K562 (cell line): ENCODE measurements around the gene SEMA6C. TPM values are rescaled to one million over a fixed set of nuclear protein-coding genes. Genes with fewer than 3 reads are reported as not detected.

Experiments used
- ATF1 ChIP-seq, 2 experiments: fragments of 450-650 bp in 1 of 2; IDR thresholded peaks; 2 replicates each; pipeline ENCODE4 v1.6.1; 2016; ENCODE audit warnings: missing compliant biosample characterization in 1 of 2, missing genetic modification characterization in 1 of 2
- ATF2 ChIP-seq: sonication (generic); formaldehyde crosslinking; IDR thresholded peaks from 2 replicates; pipeline ENCODE4 v1.8.1; 2022; ENCODE audit warnings: missing genetic modification reagents
- FIP1L1 ChIP-seq: fragments of 200-400 bp; formaldehyde crosslinking; IDR thresholded peaks from 2 replicates; pipeline ENCODE4 v1.6.1; 2018; ENCODE audit warnings: mild to moderate bottlenecking, low read depth, low read length; ENCODE audit not compliant: poor library complexity, severe bottlenecking
- FOSL1 ChIP-seq: fragments of 200-800 bp; sonication (Bioruptor generic); conservative IDR thresholded peaks from 2 replicates; pipeline ENCODE4 v1.6.1; 2016; ENCODE audit warnings: missing genetic modification characterization, missing compliant biosample characterization
- HDAC2 ChIP-seq: fragments of 450-650 bp; IDR thresholded peaks from 2 replicates; pipeline ENCODE4 v1.6.1; 2016; ENCODE audit warnings: mild to moderate bottlenecking
- HNRNPLL ChIP-seq: fragments of 200-400 bp; formaldehyde crosslinking; IDR thresholded peaks from 2 replicates; pipeline ENCODE4 v1.6.1; 2017; ENCODE audit warnings: low read length, low read depth, mild to moderate bottlenecking; ENCODE audit not compliant: poor library complexity, severe bottlenecking
- KDM2B ChIP-seq: fragments of 250-450 bp; sonication (Bioruptor Pico); IDR thresholded peaks from 2 replicates; pipeline ENCODE4 v1.8.0; 2021; ENCODE audit warnings: mild to moderate bottlenecking, moderate library complexity
- KDM5B ChIP-seq: fragments of 200-600 bp; sonication (generic); IDR thresholded peaks from 2 replicates; pipeline ENCODE4 v1.6.1; 2012; ENCODE audit warnings: low read depth, mild to moderate bottlenecking, moderate library complexity, low read length, control low read depth, inconsistent platforms; ENCODE audit not compliant: insufficient replicate concordance
- LCOR ChIP-seq: sonication (generic); formaldehyde crosslinking; IDR thresholded peaks from 2 replicates; pipeline ENCODE4 v1.8.0; 2022; ENCODE audit warnings: mild to moderate bottlenecking, missing genetic modification reagents
- MEF2D ChIP-seq: conservative IDR thresholded peaks from 2 replicates; pipeline ENCODE4 v1.6.1; 2016; ENCODE audit warnings: low read depth, missing genetic modification characterization, missing compliant biosample characterization
- PHF20 ChIP-seq: fragments of 450-650 bp; IDR thresholded peaks from 2 replicates; pipeline ENCODE4 v1.6.1; 2018; ENCODE audit not compliant: partially characterized antibody
- PKNOX1 ChIP-seq: fragments of 450-650 bp; IDR thresholded peaks from 2 replicates; pipeline ENCODE4 v1.6.1; 2016
- RB1 ChIP-seq: fragments of 450-650 bp; IDR thresholded peaks from 2 replicates; pipeline ENCODE4 v1.6.1; 2017; ENCODE audit warnings: low read depth, mild to moderate bottlenecking
- RBFOX2 ChIP-seq: fragments of 200-400 bp; formaldehyde crosslinking; IDR thresholded peaks from 2 replicates; pipeline ENCODE4 v1.6.1; 2017; ENCODE audit warnings: low read depth, mild to moderate bottlenecking, low read length, moderate library complexity
- SAP30 ChIP-seq: fragments of 200-600 bp; sonication (generic); IDR thresholded peaks from 2 replicates; pipeline ENCODE4 v1.6.1; 2012; ENCODE audit warnings: borderline replicate concordance, low read depth, mild to moderate bottlenecking, moderate library complexity, low read length, control low read depth, inconsistent platforms; ENCODE audit not compliant: insufficient read depth, poor library complexity, severe bottlenecking
- SOX6 ChIP-seq: fragments of 450-650 bp; IDR thresholded peaks from 2 replicates; pipeline ENCODE4 v1.6.1; 2014; ENCODE audit warnings: mild to moderate bottlenecking
- SUPT5H ChIP-seq: fragments of 450-650 bp; IDR thresholded peaks from 2 replicates; pipeline ENCODE4 v1.6.1; 2016
- TARDBP ChIP-seq: fragments of 450-650 bp; IDR thresholded peaks from 2 replicates; pipeline ENCODE4 v1.6.1; 2016
- YY1 ChIP-seq, 3 experiments: IDR thresholded peaks; 2 replicates each; pipeline ENCODE4 v1.6.1; 2011; ENCODE audit warnings: low read length in 2 of 3, mild to moderate bottlenecking in 2 of 3, moderate library complexity in 2 of 3, borderline replicate concordance in 1 of 3, control low read depth in 1 of 3, low read depth in 1 of 3; ENCODE audit not compliant: insufficient read depth in 3 of 3, insufficient replicate concordance in 2 of 3, control insufficient read depth in 1 of 3, insufficient read length in 1 of 3; ENCODE audit errors: extremely low read depth in 1 of 3
- polyA plus RNA-seq, 8 experiments: library from polyadenylated mRNA; depleted of rRNA in 4 of 8; stranded (reverse) in 5 of 8; unstranded in 3 of 8; fragments of >200 nt; fragmentation: Nextera tagmentation in 2 of 8; fragmentation: Illumina TruSeq in 1 of 8; extraction: Ambion mirVana in 2 of 8; extraction: Trizol in 1 of 8; gene quantifications; 2 replicates each; pipeline versions ENCODE4 v1.2.1 to v1.2.3, GENCODE V29; 2011 to 2014; ENCODE audit warnings: inconsistent platforms in 1 of 8, missing spikeins in 1 of 8
- total RNA-seq, 7 experiments: library from RNA; depleted of rRNA in 6 of 7; stranded (reverse); fragments of >200 nt in 6 of 7; fragmentation: Illumina TruSeq in 2 of 7; extraction: Trizol in 2 of 7; gene quantifications; 2 replicates each; pipeline versions ENCODE4 v1.2.1 to v1.2.3, GENCODE V29; 2011 to 2021; ENCODE audit warnings: low replicate concordance in 1 of 7
- TF ChIP-seq, protein P1 (sequence below): sonication (generic); formaldehyde crosslinking; IDR thresholded peaks from 2 replicates; pipeline ENCODE4 v1.8.1; 2023; ENCODE audit warnings: missing genetic modification reagents, mild to moderate bottlenecking, borderline replicate concordance

Gene SEMA6C
- total and polyA plus RNA-seq, 9 of the 15 experiments (the other 6 are each of a cell fraction or from before 2014, with no cell fraction given): 0.03 to 4.6 (median 0.95) TPM

- TF ChIP-seq, protein P1, sequence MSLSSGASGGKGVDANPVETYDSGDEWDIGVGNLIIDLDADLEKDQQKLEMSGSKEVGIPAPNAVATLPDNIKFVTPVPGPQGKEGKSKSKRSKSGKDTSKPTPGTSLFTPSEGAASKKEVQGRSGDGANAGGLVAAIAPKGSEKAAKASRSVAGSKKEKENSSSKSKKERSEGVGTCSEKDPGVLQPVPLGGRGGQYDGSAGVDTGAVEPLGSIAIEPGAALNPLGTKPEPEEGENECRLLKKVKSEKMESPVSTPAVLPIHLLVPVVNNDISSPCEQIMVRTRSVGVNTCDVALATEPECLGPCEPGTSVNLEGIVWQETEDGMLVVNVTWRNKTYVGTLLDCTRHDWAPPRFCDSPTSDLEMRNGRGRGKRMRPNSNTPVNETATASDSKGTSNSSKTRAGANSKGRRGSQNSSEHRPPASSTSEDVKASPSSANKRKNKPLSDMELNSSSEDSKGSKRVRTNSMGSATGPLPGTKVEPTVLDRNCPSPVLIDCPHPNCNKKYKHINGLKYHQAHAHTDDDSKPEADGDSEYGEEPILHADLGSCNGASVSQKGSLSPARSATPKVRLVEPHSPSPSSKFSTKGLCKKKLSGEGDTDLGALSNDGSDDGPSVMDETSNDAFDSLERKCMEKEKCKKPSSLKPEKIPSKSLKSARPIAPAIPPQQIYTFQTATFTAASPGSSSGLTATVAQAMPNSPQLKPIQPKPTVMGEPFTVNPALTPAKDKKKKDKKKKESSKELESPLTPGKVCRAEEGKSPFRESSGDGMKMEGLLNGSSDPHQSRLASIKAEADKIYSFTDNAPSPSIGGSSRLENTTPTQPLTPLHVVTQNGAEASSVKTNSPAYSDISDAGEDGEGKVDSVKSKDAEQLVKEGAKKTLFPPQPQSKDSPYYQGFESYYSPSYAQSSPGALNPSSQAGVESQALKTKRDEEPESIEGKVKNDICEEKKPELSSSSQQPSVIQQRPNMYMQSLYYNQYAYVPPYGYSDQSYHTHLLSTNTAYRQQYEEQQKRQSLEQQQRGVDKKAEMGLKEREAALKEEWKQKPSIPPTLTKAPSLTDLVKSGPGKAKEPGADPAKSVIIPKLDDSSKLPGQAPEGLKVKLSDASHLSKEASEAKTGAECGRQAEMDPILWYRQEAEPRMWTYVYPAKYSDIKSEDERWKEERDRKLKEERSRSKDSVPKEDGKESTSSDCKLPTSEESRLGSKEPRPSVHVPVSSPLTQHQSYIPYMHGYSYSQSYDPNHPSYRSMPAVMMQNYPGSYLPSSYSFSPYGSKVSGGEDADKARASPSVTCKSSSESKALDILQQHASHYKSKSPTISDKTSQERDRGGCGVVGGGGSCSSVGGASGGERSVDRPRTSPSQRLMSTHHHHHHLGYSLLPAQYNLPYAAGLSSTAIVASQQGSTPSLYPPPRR (CRISPR knock-in tag): no peak
- TF ChIP-seq PKNOX1 (peak; percentile 42; the same call in 1 of the 2 replicates), YY1 (IDR thresholded peaks at IDR 0.05; ENCODE audit: borderline replicate concordance in 1 of 3, control insufficient read depth in 1 of 3, extremely low read depth in 1 of 3, insufficient read depth in 3 of 3, insufficient read length in 1 of 3, insufficient replicate concordance in 2 of 3, low read depth in 1 of 3, low read length in 2 of 3) (peak in 1 of 3 experiments; percentile 4), SAP30 (peak; percentile 78), RBFOX2 (peak; percentile 82), FIP1L1 (peak; percentile 70), KDM2B (CRISPR knock-in tag) (peak; percentile 62; the same call in 1 of the 2 replicates), MEF2D (no peak), PHF20 (peak; percentile 54), FOSL1 (0 out of 2 replicates have a peak, but pooled peaks have one; percentile 27), HDAC2 (peak; percentile 25; the same call in 1 of the 2 replicates), RB1 (peak; percentile 71), ATF1 (CRISPR knock-in tag; IDR thresholded peaks at IDR 0.05) (no peak), ATF1 (tag; IDR thresholded peaks at IDR 0.05) (0 out of 2 replicates have a peak, but pooled peaks have one; percentile 36), LCOR (CRISPR knock-in tag) (peak; percentile 83), TARDBP (peak; percentile 60; the same call in 1 of the 2 replicates), SUPT5H (peak; percentile 60), SOX6 (0 out of 2 replicates have a peak, but pooled peaks have one; percentile 34), HNRNPLL (peak; percentile 83), ATF2 (CRISPR knock-in tag) (no peak), KDM5B (peak; percentile 70)
Measured at GRCh38 chr1:151146412-151147131, at the start of gene SEMA6C (continued).
